Urothelium cell line (cell line): ENCODE data around the gene TIGD6.
A peak's percentile ranks its signal among the peaks of the same experiment; 100 is the strongest.

Experiments
- DNase-seq: peaks from one replicate; pipeline ENCODE4 v3.0.0; 2011; ENCODE audit warnings: low spot score, mixed read lengths
- FAIRE-seq: peaks from 2 replicates; lab custom pipeline; 2011; peaks lifted over from hg19 to GRCh38; lab: Jason Lieb, UNC

The TIGD6 gene

GRCh38 chr5:149982505-149982904 is 17.9 kb downstream of the TIGD6 start:
- no peak for FAIRE-seq
- no peak for DNase-seq

- DNase-seq (no peak), FAIRE-seq (no peak)
Measured at GRCh38 chr5:149981206-149981605, 19.2 kb downstream of the TIGD6 start.

GRCh38 chr5:149979896-149980295 is 20.6 kb downstream of the TIGD6 start:
- DNase-seq (no peak), FAIRE-seq (no peak)

- FAIRE-seq (no peak), DNase-seq (no peak)
Measured at GRCh38 chr5:149975409-149975808, 25.0 kb downstream of the TIGD6 start.

- DNase-seq = no peak
Measured at GRCh38 chr5:149969181-149969930, 31.1 kb downstream of the TIGD6 start.

GRCh38 chr5:149966946-149967345 is 33.5 kb downstream of the TIGD6 start:
- no peak for FAIRE-seq

More at GRCh38 chr5:149969181-149969930, 31.1 kb downstream of the TIGD6 start:
- FAIRE-seq = no peak

GRCh38 chr5:149963729-149964128 is 36.7 kb downstream of the TIGD6 start:
- no peak for FAIRE-seq

More at GRCh38 chr5:149966946-149967345, 33.5 kb downstream of the TIGD6 start:
- no peak for DNase-seq

GRCh38 chr5:149962601-149963300 is 37.7 kb downstream of the TIGD6 start:
- DNase-seq = no peak
- FAIRE-seq = no peak

More at GRCh38 chr5:149963729-149964128, 36.7 kb downstream of the TIGD6 start:
- no peak for DNase-seq

- FAIRE-seq (no peak), DNase-seq (peak; percentile 54)
Measured at GRCh38 chr5:149961957-149962409, 38.5 kb downstream of the TIGD6 start.

GRCh38 chr5:149961186-149961685 is 39.2 kb downstream of the TIGD6 start:
- no peak for DNase-seq
- no peak for FAIRE-seq

GRCh38 chr5:149960272-149961185 is 39.9 kb downstream of the TIGD6 start, which contains the start of gene SLC26A2:
Gene SLC26A2, plus strand, starts transcription at chr5:149960758. Its CDS starts 16,895 bp downstream, at chr5:149977653.
- FAIRE-seq = peak; percentile 67
- DNase-seq = peak; percentile 98

GRCh38 chr5:149959406-149960236 is 40.8 kb downstream of the TIGD6 start:
- FAIRE-seq (no peak), DNase-seq (peak; percentile 52)

GRCh38 chr5:149957855-149958254 is 42.6 kb downstream of the TIGD6 start:
- FAIRE-seq (no peak), DNase-seq (no peak)

- FAIRE-seq = no peak
Measured at GRCh38 chr5:149956685-149957084, 43.8 kb downstream of the TIGD6 start.

GRCh38 chr5:149954798-149955197 is 45.7 kb downstream of the TIGD6 start:
- FAIRE-seq = no peak

More at GRCh38 chr5:149956685-149957084, 43.8 kb downstream of the TIGD6 start:
- no peak for DNase-seq

GRCh38 chr5:149953436-149954121 is 46.9 kb downstream of the TIGD6 start:
- FAIRE-seq (no peak), DNase-seq (no peak)

More at GRCh38 chr5:149954798-149955197, 45.7 kb downstream of the TIGD6 start:
- DNase-seq = no peak

GRCh38 chr5:149951138-149951749 is 49.2 kb downstream of the TIGD6 start:
- DNase-seq (no peak), FAIRE-seq (no peak)

- FAIRE-seq = no peak
Measured at GRCh38 chr5:149948993-149949392, 51.5 kb downstream of the TIGD6 start.

GRCh38 chr5:149946118-149946517 is 54.3 kb downstream of the TIGD6 start:
- DNase-seq = no peak
- FAIRE-seq = no peak

More at GRCh38 chr5:149948993-149949392, 51.5 kb downstream of the TIGD6 start:
- no peak for DNase-seq
